NCI-H146 treated with DMSO at 0.1 percent for 48 hours (cell line): Measurements from ENCODE around the gene PCDH10.

Source experiments
- DNase-seq: peaks from one replicate; lab custom pipeline; 2025; ENCODE audit not compliant: unreplicated experiment; lab: John Stamatoyannopoulos, UW

Gene PCDH10

GRCh38 chr4:133150486-133151340 lies 1.6 kb downstream of the PCDH10 start:
- DNase-seq, result no peak

- DNase-seq, result no peak
Observed at GRCh38 chr4:133151341-133151690, 2.2 kb downstream of the PCDH10 start.

GRCh38 chr4:133151691-133152329 lies 2.7 kb downstream of the PCDH10 start:
- no peak for DNase-seq

- DNase-seq, result no peak
Observed at GRCh38 chr4:133152330-133152821, 3.3 kb downstream of the PCDH10 start.

- DNase-seq, result no peak
Observed at GRCh38 chr4:133152831-133153481, 3.9 kb downstream of the PCDH10 start.

- no peak for DNase-seq
Observed at GRCh38 chr4:133154725-133155124, 5.6 kb downstream of the PCDH10 start.

GRCh38 chr4:133156096-133156495 lies 7.0 kb downstream of the PCDH10 start:
- DNase-seq, result no peak

- no peak for DNase-seq
Observed at GRCh38 chr4:133156556-133156955, 7.5 kb downstream of the PCDH10 start.

- DNase-seq, result no peak
Observed at GRCh38 chr4:133157460-133158160, 8.5 kb downstream of the PCDH10 start.

GRCh38 chr4:133160853-133161252 lies 11.8 kb downstream of the PCDH10 start:
- no peak for DNase-seq

- DNase-seq, result no peak
Observed at GRCh38 chr4:133161570-133162295, 12.6 kb downstream of the PCDH10 start.

GRCh38 chr4:133162941-133163340 lies 13.8 kb downstream of the PCDH10 start:
- no peak for DNase-seq

GRCh38 chr4:133178956-133179355 lies 29.9 kb downstream of the PCDH10 start:
- DNase-seq, result no peak

- DNase-seq, result no peak
Observed at GRCh38 chr4:133186210-133186609, 37.1 kb downstream of the PCDH10 start.

- no peak for DNase-seq
Observed at GRCh38 chr4:133186845-133187244, 37.8 kb downstream of the PCDH10 start.

GRCh38 chr4:133188433-133189146 lies 39.5 kb downstream of the PCDH10 start:
- DNase-seq, result no peak

GRCh38 chr4:133189147-133189517 lies 40.0 kb downstream of the PCDH10 start:
- no peak for DNase-seq

- no peak for DNase-seq
Observed at GRCh38 chr4:133190098-133190497, 41.0 kb downstream of the PCDH10 start.

GRCh38 chr4:133208694-133209285 lies 59.7 kb downstream of the PCDH10 start:
- DNase-seq, result no peak

- no peak for DNase-seq
Observed at GRCh38 chr4:133233922-133234321, 84.8 kb downstream of the PCDH10 start.
